GM12892 (cell line): ENCODE results near the gene MED19.

Experiments
- POLR2A ChIP-seq: IDR thresholded peaks from 2 replicates; pipeline ENCODE4 v1.6.1; 2011; ENCODE audit warnings: low read depth, low read length, control low read depth
- POLR2AphosphoS5 ChIP-seq: IDR thresholded peaks from 2 replicates; pipeline ENCODE4 v1.6.1; 2011; ENCODE audit warnings: low read depth, low read length, control low read depth

DNA sequence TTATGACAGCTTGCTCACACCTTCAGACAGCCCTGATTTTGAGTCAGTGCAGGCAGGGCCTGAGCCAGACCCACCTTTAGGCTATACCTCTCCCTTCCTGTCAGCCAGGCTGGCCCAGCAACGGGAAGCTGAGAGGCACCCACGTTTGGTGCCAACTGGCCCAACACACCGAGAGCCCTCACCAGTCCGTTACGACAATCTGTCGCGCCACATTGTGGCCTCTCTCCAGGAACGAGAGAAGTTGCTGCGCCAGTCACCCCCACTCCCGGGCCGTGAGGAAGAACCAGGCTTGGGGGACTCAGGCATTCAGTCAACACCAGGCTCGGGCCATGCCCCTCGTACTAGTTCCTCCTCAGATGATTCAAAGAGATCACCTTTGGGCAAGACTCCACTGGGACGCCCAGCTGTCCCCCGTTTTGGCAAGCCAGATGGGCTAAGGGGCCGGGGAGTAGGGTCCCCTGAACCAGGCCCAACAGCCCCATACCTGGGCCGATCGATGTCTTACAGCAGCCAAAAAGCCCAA is 13.1 kb downstream of the MED19 start:
- TF ChIP-seq POLR2A (no peak; the same call in 1 of the 2 replicates), POLR2AphosphoS5 (no peak)
